HFF-Myc (cell line): Measurements from ENCODE around the gene SSPN.

ENCODE experiments used
- DNase-seq: peaks from one replicate; pipeline ENCODE4 v3.0.0-alpha.2; 2011; ENCODE audit warnings: low read depth; ENCODE audit errors: extremely low read depth
- H3K4me3 ChIP-seq: replicated peaks from 2 replicates; pipeline ENCODE4 v1.5.1; 2011; ENCODE audit warnings: low read depth, mild to moderate bottlenecking, control low read depth, low read length
- CTCF ChIP-seq: IDR thresholded peaks from 2 replicates; pipeline ENCODE4 v1.5.1; 2012; ENCODE audit warnings: mild to moderate bottlenecking, low read depth, low read length, control low read depth; ENCODE audit errors: missing control alignments

The SSPN gene

GRCh38 chr12:26244503-26244902 lies 49.1 kb downstream of the SSPN start:
- H3K4me3 ChIP-seq = no peak overlapping the region
- DNase-seq = no peak
- no peak for TF ChIP-seq CTCF

GRCh38 chr12:26245175-26245942 lies 50.0 kb downstream of the SSPN start:
- DNase-seq = no peak
- no peak for TF ChIP-seq CTCF
- H3K4me3 ChIP-seq = no peak overlapping the region

GRCh38 chr12:26246483-26247164 lies 51.3 kb downstream of the SSPN start:
- no peak overlapping the region for H3K4me3 ChIP-seq
- no peak for DNase-seq
- TF ChIP-seq CTCF = no peak

- DNase-seq = no peak
- H3K4me3 ChIP-seq = no peak overlapping the region
- no peak for TF ChIP-seq CTCF
Observed at GRCh38 chr12:26247873-26248272, 52.5 kb downstream of the SSPN start.

GRCh38 chr12:26250801-26251200 lies 55.4 kb downstream of the SSPN start:
- no peak overlapping the region for H3K4me3 ChIP-seq
- DNase-seq = no peak
- TF ChIP-seq CTCF = no peak

GRCh38 chr12:26251600-26251999 lies 56.2 kb downstream of the SSPN start:
- TF ChIP-seq CTCF = no peak
- no peak for DNase-seq
- no peak overlapping the region for H3K4me3 ChIP-seq

GRCh38 chr12:26252946-26253345 lies 57.6 kb downstream of the SSPN start:
- no peak overlapping the region for H3K4me3 ChIP-seq
- no peak for DNase-seq
- no peak for TF ChIP-seq CTCF
